ENCODE results near the gene TUBB6. TPM values are rescaled to one million over a fixed set of nuclear protein-coding genes. Genes with fewer than 3 reads are reported as not detected.

TUBB6 gene
- total RNA-seq, 6 experiments from 2014 or later, result 434 to 602 (median 568) TPM

DNA sequence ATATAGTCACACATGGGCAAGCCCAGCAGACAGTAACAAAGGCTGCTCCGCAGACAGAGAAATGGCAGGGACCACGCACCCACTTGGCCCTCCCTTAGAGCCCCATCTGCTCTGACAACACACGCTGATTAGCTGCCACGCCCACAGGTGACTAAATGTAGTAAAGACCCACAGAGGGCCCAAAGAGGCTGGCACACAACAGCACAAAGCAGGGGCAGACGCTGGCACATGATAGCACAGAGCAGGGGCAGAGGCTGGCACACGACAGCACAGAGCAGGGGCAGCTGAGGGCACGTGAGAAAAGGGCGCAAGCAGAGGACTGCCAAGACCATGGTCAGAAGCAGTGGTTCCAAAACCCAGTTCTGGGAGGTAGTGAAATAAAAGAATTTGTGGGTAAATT, 58.3 kb downstream of the TUBB6 start:
- Mint-ChIP-seq H3K4me1 (ENCODE audit: low read depth) (peaks cover 6% of the 10 kb centered on the region), H3K9me3 (no peaks in the 10 kb centered on the region), H3K4me3 (no peak overlapping the region), H3K27ac (no peak overlapping the region), H3K27me3 (ENCODE audit: insufficient read depth) (no peaks in the 10 kb centered on the region), H3K36me3 (ENCODE audit: low read depth) (peaks cover 24% of the 10 kb centered on the region)
- no peak for DNase-seq
- TF ChIP-seq, protein P1, sequence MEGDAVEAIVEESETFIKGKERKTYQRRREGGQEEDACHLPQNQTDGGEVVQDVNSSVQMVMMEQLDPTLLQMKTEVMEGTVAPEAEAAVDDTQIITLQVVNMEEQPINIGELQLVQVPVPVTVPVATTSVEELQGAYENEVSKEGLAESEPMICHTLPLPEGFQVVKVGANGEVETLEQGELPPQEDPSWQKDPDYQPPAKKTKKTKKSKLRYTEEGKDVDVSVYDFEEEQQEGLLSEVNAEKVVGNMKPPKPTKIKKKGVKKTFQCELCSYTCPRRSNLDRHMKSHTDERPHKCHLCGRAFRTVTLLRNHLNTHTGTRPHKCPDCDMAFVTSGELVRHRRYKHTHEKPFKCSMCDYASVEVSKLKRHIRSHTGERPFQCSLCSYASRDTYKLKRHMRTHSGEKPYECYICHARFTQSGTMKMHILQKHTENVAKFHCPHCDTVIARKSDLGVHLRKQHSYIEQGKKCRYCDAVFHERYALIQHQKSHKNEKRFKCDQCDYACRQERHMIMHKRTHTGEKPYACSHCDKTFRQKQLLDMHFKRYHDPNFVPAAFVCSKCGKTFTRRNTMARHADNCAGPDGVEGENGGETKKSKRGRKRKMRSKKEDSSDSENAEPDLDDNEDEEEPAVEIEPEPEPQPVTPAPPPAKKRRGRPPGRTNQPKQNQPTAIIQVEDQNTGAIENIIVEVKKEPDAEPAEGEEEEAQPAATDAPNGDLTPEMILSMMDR (IDR thresholded peaks at IDR 0.05), result no peak

DNA sequence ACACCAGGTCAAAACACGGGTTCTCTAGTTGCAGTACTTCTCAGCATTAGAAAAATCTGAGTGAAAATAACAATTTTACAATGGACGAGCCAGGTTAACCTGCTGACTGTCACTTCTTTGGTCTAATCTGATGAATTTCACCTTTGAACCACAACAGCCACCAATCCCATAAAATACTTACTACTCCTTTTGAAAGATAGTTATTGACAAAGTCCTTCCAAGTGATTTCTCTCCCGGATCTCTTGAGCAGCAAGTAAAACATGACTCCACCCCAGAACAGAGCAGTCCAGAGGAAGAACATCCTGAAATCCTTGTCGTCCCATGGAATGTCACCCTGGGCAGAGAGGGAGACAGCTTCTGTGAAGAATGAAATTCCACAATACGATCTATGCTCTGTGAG, 58.7 kb downstream of the TUBB6 start:
- H3K4me3 Mint-ChIP-seq, result no peak overlapping the region
- TF ChIP-seq, protein P1 (IDR thresholded peaks at IDR 0.05), result no peak
- no peaks in the 10 kb centered on the region for H3K27me3 Mint-ChIP-seq (ENCODE audit: insufficient read depth)
- H3K27ac Mint-ChIP-seq, result peak overlapping the region; percentile 3; the same call in 1 of the 2 replicates
- DNase-seq, result no peak
- no peaks in the 10 kb centered on the region for H3K9me3 Mint-ChIP-seq
- peaks cover 5% of the 10 kb centered on the region for H3K4me1 Mint-ChIP-seq (ENCODE audit: low read depth)
- H3K36me3 Mint-ChIP-seq (ENCODE audit: low read depth), result peaks cover 24% of the 10 kb centered on the region

DNA sequence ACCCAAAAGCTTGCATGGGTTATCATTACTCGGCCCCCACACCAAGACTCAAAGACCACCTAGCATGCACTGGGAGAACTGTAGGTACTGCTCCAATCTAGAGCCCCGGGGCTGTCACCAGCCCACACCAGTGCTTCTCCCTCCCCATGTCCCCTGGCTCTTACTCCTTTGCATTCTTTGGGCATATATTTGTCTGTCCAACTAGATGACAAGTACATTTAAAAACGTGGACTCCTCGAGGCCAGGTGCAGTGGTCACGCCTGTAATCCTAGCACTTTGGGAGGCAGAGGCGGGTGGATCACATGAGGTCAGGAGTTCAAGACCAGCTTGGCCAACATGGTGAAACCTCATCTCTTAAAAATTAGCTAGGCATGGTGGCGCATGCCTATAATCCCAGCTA, 61.2 kb downstream of the TUBB6 start:
- Mint-ChIP-seq H3K27ac (no peak overlapping the region), H3K27me3 (ENCODE audit: insufficient read depth) (no peaks in the 10 kb centered on the region), H3K4me1 (ENCODE audit: low read depth) (peaks cover 19% of the 10 kb centered on the region), H3K9me3 (no peaks in the 10 kb centered on the region), H3K36me3 (ENCODE audit: low read depth) (peaks cover 21% of the 10 kb centered on the region), H3K4me3 (no peak overlapping the region)
- no peak for DNase-seq
- TF ChIP-seq, protein P1 (IDR thresholded peaks at IDR 0.05), result no peak

DNA sequence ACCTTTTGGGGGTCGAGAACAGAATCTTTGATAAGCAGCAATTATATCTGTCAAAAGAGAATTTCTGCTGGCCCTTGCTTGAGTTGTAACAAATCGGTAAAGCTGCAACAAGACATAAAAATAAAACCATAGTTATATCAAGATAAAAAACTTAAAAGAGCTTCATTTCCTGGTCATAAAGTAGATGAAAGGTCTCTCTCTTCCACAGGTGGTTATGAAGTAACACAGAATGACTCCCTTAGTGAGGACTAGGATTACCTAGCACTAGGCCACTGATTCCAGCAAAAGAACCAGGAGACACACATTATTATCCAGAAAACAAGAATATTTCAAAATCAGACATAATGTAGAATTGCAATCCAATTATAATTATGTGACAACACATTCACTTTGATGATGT, 63.5 kb downstream of the TUBB6 start:
- no peaks in the 10 kb centered on the region for H3K27me3 Mint-ChIP-seq (ENCODE audit: insufficient read depth)
- H3K9me3 Mint-ChIP-seq, result no peaks in the 10 kb centered on the region
- H3K36me3 Mint-ChIP-seq (ENCODE audit: low read depth), result peaks cover 21% of the 10 kb centered on the region
- H3K4me1 Mint-ChIP-seq (ENCODE audit: low read depth), result peaks cover 23% of the 10 kb centered on the region
- TF ChIP-seq, protein P1 (IDR thresholded peaks at IDR 0.05), result no peak
- H3K27ac Mint-ChIP-seq, result no peak overlapping the region
- no peak overlapping the region for H3K4me3 Mint-ChIP-seq
- DNase-seq, result no peak

DNA sequence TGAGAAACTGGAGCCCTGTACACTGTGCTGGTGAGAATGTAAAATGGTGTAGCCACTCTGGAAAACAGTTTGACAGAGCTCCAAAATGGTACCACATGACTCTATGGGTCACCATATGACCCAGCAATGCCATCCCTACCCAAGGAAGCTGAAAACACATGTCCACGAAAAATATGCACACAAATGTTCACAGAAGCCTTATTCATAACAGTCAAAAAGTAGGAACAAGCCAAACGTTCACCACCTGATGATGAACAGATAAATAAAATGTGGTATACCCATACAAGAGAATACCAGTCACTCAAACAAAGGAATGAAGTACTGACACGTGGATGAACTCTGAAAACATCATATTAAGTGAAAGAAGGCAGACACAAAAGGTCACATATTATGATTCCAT, 64.4 kb downstream of the TUBB6 start:
- peaks cover 23% of the 10 kb centered on the region for H3K4me1 Mint-ChIP-seq (ENCODE audit: low read depth)
- H3K4me3 Mint-ChIP-seq, result no peak overlapping the region
- DNase-seq, result no peak
- no peaks in the 10 kb centered on the region for H3K9me3 Mint-ChIP-seq
- TF ChIP-seq, protein P1 (IDR thresholded peaks at IDR 0.05), result no peak
- H3K27ac Mint-ChIP-seq, result peak overlapping the region; percentile 1; the same call in 1 of the 2 replicates
- H3K36me3 Mint-ChIP-seq (ENCODE audit: low read depth), result peaks cover 14% of the 10 kb centered on the region; the same call in 1 of the 2 replicates
- no peaks in the 10 kb centered on the region for H3K27me3 Mint-ChIP-seq (ENCODE audit: insufficient read depth)
